AG04450 (cell line): ENCODE data around the gene SGMS1. TPM values are rescaled to one million over a fixed set of nuclear protein-coding genes. Genes with fewer than 3 reads are reported as not detected.

Source experiments
- CTCF ChIA-PET: fragments of 300-600, 350-600 bp; formaldehyde crosslinking; extraction: SDS; loops from one replicate; lab custom pipeline; 2022; ENCODE audit warnings: antibody characterized with exemption, inconsistent platforms; lab: Charles Lee
- POLR2A ChIA-PET: fragments of 350-600 bp; formaldehyde crosslinking; extraction: SDS; loops from one replicate; lab custom pipeline; 2021; ENCODE audit warnings: antibody characterized with exemption, inconsistent platforms; lab: Yijun Ruan, JAX
- DNase-seq: peaks from one replicate; pipeline ENCODE4 v3.0.0-alpha.2; 2011; ENCODE audit warnings: low read depth, low spot score
- H3K27ac ChIP-seq: one replicate; pipeline ENCODE4 v1.5.1; 2012; ENCODE audit warnings: low read depth, low read length, control low read depth
- H3K27me3 ChIP-seq: one replicate; pipeline ENCODE4 v1.6.0; 2012; ENCODE audit warnings: low read length; ENCODE audit not compliant: control insufficient read depth, insufficient read depth
- H3K4me3 ChIP-seq: 2 replicates; pipeline ENCODE4 v1.5.1; 2011; ENCODE audit warnings: mild to moderate bottlenecking, low read depth, low read length, control low read depth
- H3K9me3 ChIP-seq: 2 replicates; pipeline ENCODE4 v1.5.1; 2012; ENCODE audit warnings: low read length; ENCODE audit not compliant: control insufficient read depth, insufficient read depth
- polyA plus RNA-seq: library from polyadenylated mRNA; depleted of rRNA; stranded (reverse); fragments of >200 nt; gene quantifications from 2 replicates; pipeline ENCODE4 v1.2.3, GENCODE V29; 2011
- TF ChIP-seq, protein P1 (sequence below): IDR thresholded peaks from 2 replicates; pipeline ENCODE4 v1.5.1; 2011; ENCODE audit warnings: low read depth, low read length, control low read depth, inconsistent platforms

The SGMS1 gene
- polyA plus RNA-seq, 1 experiment, result 17.7 TPM

- H3K27ac ChIP-seq, result no peak overlapping the region
- ChIA-PET CTCF (no interaction called here), POLR2A (no interaction called here)
- H3K27me3 ChIP-seq, result no peaks in the 10 kb centered on the region
- no peak overlapping the region for H3K4me3 ChIP-seq
- DNase-seq, result no peak
- H3K9me3 ChIP-seq, result no peaks in the 10 kb centered on the region
- TF ChIP-seq, protein P1, sequence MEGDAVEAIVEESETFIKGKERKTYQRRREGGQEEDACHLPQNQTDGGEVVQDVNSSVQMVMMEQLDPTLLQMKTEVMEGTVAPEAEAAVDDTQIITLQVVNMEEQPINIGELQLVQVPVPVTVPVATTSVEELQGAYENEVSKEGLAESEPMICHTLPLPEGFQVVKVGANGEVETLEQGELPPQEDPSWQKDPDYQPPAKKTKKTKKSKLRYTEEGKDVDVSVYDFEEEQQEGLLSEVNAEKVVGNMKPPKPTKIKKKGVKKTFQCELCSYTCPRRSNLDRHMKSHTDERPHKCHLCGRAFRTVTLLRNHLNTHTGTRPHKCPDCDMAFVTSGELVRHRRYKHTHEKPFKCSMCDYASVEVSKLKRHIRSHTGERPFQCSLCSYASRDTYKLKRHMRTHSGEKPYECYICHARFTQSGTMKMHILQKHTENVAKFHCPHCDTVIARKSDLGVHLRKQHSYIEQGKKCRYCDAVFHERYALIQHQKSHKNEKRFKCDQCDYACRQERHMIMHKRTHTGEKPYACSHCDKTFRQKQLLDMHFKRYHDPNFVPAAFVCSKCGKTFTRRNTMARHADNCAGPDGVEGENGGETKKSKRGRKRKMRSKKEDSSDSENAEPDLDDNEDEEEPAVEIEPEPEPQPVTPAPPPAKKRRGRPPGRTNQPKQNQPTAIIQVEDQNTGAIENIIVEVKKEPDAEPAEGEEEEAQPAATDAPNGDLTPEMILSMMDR, result no peak
Measured at GRCh38 chr10:50309342-50309741, 314.4 kb downstream of the SGMS1 start.

DNA sequence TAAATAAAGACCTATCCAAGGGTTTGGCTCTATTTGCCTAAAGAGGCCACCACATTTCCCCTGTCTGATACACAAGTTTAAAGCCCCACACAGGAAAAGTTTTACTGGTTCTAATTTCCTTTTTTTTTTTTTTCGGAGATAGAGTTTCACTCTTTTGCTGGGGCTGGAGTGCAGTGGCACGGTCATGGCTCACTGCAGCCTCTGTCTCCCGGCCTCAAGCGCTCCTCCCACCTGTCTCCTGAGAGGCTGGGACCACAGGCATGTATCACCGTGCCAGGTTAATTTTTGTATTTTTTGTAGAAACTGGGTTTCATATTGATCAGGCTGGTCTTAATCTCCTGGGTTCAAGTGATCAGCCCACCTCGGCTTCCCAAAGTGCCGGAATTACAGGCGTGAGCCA, 319.1 kb downstream of the SGMS1 start:
- no peak for DNase-seq
- H3K9me3 ChIP-seq, result no peaks in the 10 kb centered on the region
- H3K27me3 ChIP-seq, result no peaks in the 10 kb centered on the region
- TF ChIP-seq, protein P1, result no peak
- ChIA-PET CTCF (interaction anchor here (0.6 to 1.0 kb wide), 2 partner anchors 19 to 349 kb away, joined by 3 read pairs; no protein-coding TSS in a partner anchor), POLR2A (no interaction called here)
- no peak overlapping the region for H3K27ac ChIP-seq
- H3K4me3 ChIP-seq, result no peak overlapping the region

- Histone ChIP-seq H3K9me3 (no peaks in the 10 kb centered on the region), H3K4me3 (no peak overlapping the region), H3K27me3 (no peaks in the 10 kb centered on the region), H3K27ac (no peak overlapping the region)
- POLR2A ChIA-PET, result no interaction called here
- TF ChIP-seq, protein P1, result no peak
- DNase-seq, result no peak
- CTCF ChIA-PET, result no interaction called here
Measured at GRCh38 chr10:50299948-50300669, 323.6 kb downstream of the SGMS1 start.

DNA sequence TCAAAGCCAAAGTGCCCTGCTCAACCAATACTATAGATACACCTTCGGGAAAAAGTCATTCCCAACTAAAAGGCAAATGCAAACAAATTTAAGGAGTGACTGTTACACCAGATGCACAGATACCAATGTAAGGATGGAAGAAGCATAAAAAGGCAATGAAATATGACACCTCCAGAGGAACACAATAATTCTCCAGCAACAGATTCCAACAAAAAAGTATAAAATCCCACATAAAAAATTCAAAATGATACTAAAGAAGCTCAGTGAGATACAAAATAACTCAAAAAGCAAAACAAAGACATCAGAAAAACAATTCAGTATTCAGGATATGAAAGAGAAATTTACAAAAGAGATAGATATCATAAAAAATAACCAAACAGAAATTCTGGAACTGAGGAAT, 328.4 kb downstream of the SGMS1 start:
- DNase-seq, result no peak
- Histone ChIP-seq H3K9me3 (no peaks in the 10 kb centered on the region), H3K4me3 (no peak overlapping the region), H3K27me3 (peaks cover 2% of the 10 kb centered on the region), H3K27ac (no peak overlapping the region)
- ChIA-PET POLR2A (no interaction called here), CTCF (interaction anchor here (1.0 kb wide), 1 partner anchor 20 kb away, joined by 3 read pairs; no protein-coding TSS in a partner anchor)
- TF ChIP-seq, protein P1, result no peak

DNA sequence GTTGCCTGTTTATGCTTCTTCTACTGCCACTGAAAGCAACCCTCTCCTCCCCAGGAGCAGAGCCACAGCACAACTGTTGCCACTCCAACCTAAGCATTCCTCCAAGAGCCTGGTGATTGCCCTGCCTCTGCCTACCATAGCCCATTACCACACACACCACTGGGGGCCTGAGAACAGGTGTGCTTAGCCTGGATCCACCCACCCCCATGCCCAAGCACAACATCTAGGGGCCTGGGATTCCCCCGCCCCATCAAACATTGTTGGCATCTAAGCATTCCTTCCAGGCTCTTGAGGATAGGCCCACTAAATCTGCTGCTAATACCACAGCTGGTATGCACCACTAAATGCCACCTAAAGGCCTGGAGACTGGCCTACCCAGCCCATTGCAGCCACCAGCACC, 329.2 kb downstream of the SGMS1 start:
- Histone ChIP-seq H3K9me3 (no peaks in the 10 kb centered on the region), H3K27ac (no peak overlapping the region), H3K4me3 (no peak overlapping the region), H3K27me3 (peaks cover 2% of the 10 kb centered on the region)
- no peak for DNase-seq
- POLR2A ChIA-PET, result no interaction called here
- TF ChIP-seq, protein P1, result no peak
- CTCF ChIA-PET, result no interaction called here
